C4-2B (cell line): Measurements from ENCODE around the gene MIS18BP1.

Experiments used
- H3K27ac ChIP-seq: fragments of 450-650 bp; 2 replicates; pipeline ENCODE4 v1.5.1; 2017
- CTCF ChIP-seq: fragments of 450-650 bp; conservative IDR thresholded peaks from 2 replicates; pipeline ENCODE4 v1.5.1; 2017; ENCODE audit warnings: mild to moderate bottlenecking
- ZFX ChIP-seq: fragments of 450-650 bp; IDR thresholded peaks from 2 replicates; pipeline ENCODE4 v1.6.1; 2017

Gene MIS18BP1

GRCh38 chr14:45270031-45270430 lies 17.0 kb upstream of the MIS18BP1 start:
- H3K27ac ChIP-seq = no peak overlapping the region
- TF ChIP-seq ZFX = no peak
- TF ChIP-seq CTCF = no peak

GRCh38 chr14:45267071-45267470 lies 14.1 kb upstream of the MIS18BP1 start:
- no peak overlapping the region for H3K27ac ChIP-seq
- TF ChIP-seq ZFX = no peak
- no peak for TF ChIP-seq CTCF

GRCh38 chr14:45262637-45263036 lies 9.6 kb upstream of the MIS18BP1 start:
- H3K27ac ChIP-seq = no peak overlapping the region
- TF ChIP-seq ZFX = no peak

GRCh38 chr14:45261209-45261608 lies 8.2 kb upstream of the MIS18BP1 start:
- TF ChIP-seq CTCF (no peak), ZFX (no peak)
- H3K27ac ChIP-seq = no peak overlapping the region

- H3K27ac ChIP-seq = no peak overlapping the region
- TF ChIP-seq ZFX (no peak), CTCF (no peak)
These were observed 5.8 kb upstream of the MIS18BP1 start for GRCh38 chr14:45258805-45259204.

- TF ChIP-seq ZFX = no peak
- no peak overlapping the region for H3K27ac ChIP-seq
These were observed 5.1 kb upstream of the MIS18BP1 start for GRCh38 chr14:45258073-45258472.

GRCh38 chr14:45254771-45255170 lies 1.8 kb upstream of the MIS18BP1 start:
- H3K27ac ChIP-seq = no peak overlapping the region
- no peak for TF ChIP-seq ZFX
- TF ChIP-seq CTCF = no peak

GRCh38 chr14:45253754-45254310 lies 830 bp upstream of the MIS18BP1 start:
- TF ChIP-seq ZFX (no peak; the same call in none of the 2 replicates), CTCF (no peak)
- H3K27ac ChIP-seq = peak overlapping the region; percentile 98
